Breast epithelium (tissue), 3 donors: ENCODE measurements around the gene PDS5B.

ENCODE experiments used
- POLR2AphosphoS5 ChIP-seq, 3 donors: sonication (generic); formaldehyde crosslinking; IDR thresholded peaks; one replicate each; pipeline ENCODE4 v1.6.1; 2017; ENCODE audit warnings: antibody characterized with exemption in 3 of 3
- TF ChIP-seq, protein P1 (sequence below), 3 donors: fragments of 450-650 bp; IDR thresholded peaks; one replicate each; pipeline ENCODE4 v1.5.1; 2016 to 2017; ENCODE audit warnings: antibody characterized with exemption in 3 of 3, mild to moderate bottlenecking in 3 of 3, moderate library complexity in 3 of 3

DNA sequence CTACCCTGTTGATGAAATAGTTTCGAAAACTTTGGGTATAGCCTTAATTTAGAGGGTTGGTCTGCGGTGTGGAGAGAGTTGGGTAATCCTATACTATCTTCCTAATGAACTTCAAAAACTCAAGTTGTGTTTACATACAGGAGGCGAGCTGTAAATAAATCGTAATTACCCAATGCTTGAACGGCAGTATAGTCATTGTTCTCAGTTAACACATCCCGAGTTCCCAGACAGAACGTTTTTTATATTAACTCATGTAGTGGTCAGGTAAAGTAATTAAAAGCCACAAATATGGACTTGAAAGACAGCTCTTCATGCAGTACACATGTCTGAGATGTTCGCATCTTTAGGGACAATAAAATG, 1.5 kb downstream of the PDS5B start:
- TF ChIP-seq, protein P1, sequence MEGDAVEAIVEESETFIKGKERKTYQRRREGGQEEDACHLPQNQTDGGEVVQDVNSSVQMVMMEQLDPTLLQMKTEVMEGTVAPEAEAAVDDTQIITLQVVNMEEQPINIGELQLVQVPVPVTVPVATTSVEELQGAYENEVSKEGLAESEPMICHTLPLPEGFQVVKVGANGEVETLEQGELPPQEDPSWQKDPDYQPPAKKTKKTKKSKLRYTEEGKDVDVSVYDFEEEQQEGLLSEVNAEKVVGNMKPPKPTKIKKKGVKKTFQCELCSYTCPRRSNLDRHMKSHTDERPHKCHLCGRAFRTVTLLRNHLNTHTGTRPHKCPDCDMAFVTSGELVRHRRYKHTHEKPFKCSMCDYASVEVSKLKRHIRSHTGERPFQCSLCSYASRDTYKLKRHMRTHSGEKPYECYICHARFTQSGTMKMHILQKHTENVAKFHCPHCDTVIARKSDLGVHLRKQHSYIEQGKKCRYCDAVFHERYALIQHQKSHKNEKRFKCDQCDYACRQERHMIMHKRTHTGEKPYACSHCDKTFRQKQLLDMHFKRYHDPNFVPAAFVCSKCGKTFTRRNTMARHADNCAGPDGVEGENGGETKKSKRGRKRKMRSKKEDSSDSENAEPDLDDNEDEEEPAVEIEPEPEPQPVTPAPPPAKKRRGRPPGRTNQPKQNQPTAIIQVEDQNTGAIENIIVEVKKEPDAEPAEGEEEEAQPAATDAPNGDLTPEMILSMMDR (IDR thresholded peaks at IDR 0.05), result no peak
- no peak for TF ChIP-seq POLR2AphosphoS5 (IDR thresholded peaks at IDR 0.05)
